HG03280 (cell line): Measurements from ENCODE around the gene BUB1.
"Not testable (repeated sequence)": the region's sequence is repeated elsewhere in the genome, so short reads cannot be mapped to it uniquely, and the experiment has no call there.

Source experiments
- ATAC-seq: cut with Tn5 transposase; IDR thresholded peaks from one replicate; pipeline ENCODE4 v1.9.1; 2021; ENCODE audit warnings: mild to moderate bottlenecking, moderate library complexity; ENCODE audit not compliant: unreplicated experiment

BUB1 gene

DNA sequence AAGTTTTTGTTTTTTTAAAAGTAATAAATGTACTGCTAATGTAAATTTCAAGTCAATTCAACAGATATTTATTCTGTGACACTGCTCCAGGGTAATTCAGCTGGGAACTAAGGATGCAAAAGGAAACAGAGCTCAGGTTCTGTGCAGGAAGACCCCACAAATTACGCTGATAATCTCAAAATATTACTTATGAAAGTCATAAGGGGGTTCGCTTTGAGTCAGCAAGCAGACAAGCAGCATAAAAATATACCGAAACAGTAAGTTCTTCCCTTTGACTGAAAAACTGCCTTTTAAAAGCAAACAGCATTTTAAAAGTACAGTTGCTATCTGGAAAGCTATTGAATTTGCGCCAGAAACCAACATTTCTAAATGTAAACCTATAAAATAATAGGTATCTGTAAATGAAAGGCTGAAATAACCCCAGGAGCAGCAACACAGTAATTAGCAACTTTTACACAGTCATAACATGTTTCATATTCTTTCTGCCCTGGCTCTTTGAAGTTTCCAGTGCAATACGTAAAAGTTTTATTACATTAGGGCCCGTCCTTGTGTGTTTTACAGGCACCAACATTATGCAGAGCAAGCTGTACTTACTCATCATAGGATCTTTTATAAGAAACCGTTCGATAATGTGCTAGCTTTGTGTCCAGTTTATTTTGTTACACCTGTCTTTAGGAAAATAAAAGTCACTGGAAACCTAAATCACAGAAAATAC is 68.9 kb downstream of the BUB1 start:
- not testable (repeated sequence) for ATAC-seq

DNA sequence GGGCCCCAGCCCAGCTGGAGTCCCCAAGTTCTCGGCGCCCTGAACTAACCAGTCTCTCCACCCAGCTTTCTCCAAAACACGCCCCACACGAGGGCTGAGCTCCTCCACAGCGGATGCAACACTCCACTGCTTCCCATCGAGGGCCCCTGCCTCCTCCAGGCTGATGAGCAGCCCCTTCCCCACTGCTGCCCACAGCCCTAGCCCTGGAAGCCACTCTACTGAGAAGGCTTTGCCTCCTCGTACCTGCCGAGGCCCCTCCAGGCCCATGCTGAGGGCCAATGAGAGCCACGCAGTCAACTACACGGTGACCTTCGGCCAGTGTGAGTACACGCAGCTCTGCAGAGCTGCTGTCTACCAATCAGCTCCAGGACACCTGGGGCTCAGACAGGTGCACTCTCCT is 72.8 kb downstream of the BUB1 start:
- ATAC-seq: not testable (repeated sequence)

GRCh38 chr2:110603917-110604591 is 73.8 kb downstream of the BUB1 start:
- not testable (repeated sequence) for ATAC-seq

DNA sequence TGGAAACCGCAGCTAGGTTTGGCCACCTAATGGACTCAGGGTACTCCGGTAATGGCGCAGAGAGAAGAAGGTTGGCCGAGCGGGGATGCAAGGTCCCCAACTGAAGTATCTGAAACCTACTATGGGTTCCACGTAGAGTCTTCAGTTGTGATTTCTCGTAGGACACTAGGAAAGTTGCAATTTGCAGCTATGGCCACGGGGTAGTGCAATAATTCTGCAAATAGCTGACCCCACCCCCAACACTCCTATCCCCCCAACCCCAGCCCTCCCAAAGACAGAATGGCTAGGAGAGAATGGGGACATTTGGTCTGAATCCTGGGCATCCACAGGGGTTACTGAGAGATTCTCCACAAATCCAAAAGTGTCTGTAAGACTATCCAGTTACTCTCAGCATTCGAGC is 75.7 kb downstream of the BUB1 start:
- not testable (repeated sequence) for ATAC-seq

- ATAC-seq: not testable (repeated sequence)
These were observed 85.9 kb downstream of the BUB1 start for GRCh38 chr2:110591973-110592372.

- ATAC-seq: not testable (repeated sequence)
These were observed 88.1 kb downstream of the BUB1 start for GRCh38 chr2:110589677-110590330.

DNA sequence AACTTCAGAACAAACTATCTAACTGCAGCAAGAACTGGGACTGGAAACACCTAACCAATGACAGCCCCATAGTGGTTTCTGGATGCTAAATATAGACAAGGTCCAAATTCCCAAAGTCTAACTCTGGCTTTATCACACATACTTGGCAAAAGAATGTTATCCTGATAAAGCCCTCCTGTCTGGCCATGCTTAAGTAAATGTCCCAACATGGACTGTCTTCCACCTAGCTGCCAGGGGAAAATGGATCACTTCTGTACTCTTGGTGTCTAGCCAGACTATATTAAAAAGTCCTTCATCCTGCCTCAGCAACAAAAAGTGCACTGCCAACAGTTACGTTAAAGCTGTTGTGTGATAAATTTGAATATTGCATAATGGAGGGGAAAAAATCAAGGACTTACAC is 89.3 kb downstream of the BUB1 start:
- not testable (repeated sequence) for ATAC-seq
